Fibroblast of peridontal ligament (primary cell): ENCODE data around the gene DGAT2.
A peak's percentile ranks its signal among the peaks of the same experiment; 100 is the strongest.

Experiments used
- DNase-seq: peaks from one replicate; pipeline ENCODE4 v3.0.0-alpha.2; 2010; ENCODE audit errors: extremely low read depth

Gene DGAT2

DNA sequence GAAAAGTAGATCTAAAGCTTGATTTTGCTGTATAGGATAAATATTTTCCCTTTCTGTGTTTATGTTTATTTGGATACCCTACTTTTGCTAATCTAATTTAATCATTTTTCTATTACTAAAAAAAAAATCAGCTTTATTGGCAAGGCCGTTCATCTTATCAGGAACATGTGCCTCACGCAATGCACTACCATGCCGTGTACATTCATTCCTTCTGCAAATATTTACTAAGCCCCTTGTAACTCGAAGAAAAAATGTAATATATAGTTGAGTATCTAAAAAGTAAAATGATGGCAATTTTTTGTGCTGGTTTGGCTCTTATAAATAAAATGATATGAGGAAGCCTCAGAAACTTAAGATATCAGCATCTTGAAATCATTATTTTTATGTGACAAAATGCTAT is 55.4 kb downstream of the DGAT2 start:
- peak; percentile 11 for DNase-seq

DNA sequence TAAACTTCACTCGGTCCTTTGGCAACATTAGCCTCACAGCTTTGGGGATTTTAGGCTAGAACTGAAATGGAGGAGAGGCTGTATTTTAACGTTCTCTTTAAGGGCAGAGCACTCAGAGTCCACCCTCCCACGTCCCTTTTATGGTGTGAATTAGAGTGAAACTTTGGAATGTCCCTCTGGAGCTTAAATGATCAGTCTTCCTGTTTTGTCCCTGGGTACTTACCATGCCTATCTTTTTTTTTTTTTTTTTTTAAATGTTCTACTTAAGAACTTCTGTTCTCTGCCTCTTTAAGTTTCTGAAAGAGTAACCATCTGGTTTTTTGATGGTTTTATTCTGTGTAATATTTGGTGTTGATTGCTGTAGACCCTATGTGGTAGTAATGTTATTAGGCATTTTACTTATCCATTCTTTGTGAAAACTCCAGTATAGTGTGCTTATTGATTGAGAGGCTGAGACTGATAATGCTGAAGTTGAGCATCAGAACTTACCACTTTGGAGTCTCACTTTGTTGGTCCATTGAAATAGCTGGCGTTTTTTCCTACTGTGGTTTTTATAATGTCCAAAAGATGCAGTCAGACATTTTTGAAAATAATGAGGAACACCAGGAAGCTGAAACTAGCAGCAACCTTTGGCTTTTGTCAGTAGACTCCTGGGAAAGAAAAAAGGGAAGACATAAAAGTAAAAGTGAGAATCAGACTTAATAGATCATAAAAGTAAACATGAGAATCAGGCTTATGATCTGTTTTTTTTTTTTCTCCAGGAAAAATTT is 58.1 kb downstream of the DGAT2 start:
- peak; percentile 60 for DNase-seq

- DNase-seq: no peak
These were observed 59.0 kb downstream of the DGAT2 start for GRCh38 chr11:75827562-75827961.

DNA sequence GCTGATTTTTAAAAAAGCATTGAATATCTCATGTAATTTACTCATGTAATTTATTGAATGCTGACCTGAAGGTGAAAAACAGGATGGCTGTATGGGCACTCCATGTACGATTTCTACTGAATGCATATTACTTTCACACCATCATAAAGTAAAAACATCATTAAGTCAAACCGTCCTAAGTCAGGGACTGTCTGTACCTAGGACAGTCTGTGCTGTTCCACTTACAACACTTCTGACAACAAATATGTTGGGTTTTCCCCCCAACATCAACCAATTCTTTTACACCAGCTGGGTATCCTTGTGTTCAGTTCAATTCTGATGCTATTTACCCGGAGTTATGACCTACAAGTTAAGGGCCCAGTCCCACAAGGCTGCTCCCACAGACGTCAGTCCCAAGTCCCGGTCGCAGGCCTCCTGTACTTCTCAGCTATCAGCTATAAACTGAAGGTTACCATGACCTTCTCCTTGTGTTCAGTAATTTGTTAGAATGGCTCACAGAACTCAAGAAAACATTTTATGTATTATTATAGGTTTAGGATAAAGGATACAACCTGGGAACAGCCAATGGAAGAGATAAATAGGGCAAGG is 63.4 kb downstream of the DGAT2 start:
- no peak for DNase-seq

DNA sequence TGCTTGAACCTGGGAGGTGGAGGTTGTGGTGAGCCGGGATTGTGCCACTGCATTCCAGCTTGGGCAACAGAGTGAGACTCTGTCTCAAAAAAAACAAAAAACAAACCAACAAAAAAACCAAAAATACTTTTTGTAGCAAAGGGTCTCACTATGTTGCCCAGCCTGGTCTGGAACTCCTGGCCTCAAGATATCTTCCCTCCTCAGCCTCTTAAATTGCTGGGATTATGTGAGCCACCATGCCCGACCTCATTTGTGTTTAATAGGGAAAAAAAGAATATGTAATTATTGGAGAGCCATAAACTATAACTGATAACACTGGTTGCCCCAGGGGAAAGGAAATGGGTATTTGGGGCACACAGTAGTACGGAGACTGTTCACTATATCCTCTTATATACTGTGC is 66.2 kb downstream of the DGAT2 start:
- no peak for DNase-seq

GRCh38 chr11:75836417-75836816 is 67.8 kb downstream of the DGAT2 start:
- no peak for DNase-seq

GRCh38 chr11:75839851-75840250 is 71.3 kb downstream of the DGAT2 start:
- DNase-seq: peak; percentile 33

DNA sequence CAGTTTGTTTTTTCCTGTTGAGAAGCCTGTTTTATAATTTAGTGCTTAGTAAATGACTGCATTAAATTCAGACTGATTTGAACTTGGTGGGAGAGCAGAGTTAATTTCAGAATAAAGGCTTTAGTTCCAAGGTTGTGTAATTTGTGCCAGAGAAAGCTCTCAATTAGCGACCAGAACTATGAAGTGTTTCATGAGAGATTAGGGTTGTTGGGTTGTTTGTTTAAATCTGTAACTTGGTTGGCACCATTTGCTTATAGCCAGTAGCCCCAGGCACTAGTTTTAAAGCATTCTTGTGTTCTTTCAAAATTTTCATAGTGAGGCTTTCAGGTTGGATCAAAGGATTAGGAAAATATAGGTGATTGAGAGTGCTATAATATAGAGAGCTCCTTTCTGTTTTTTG is 71.9 kb downstream of the DGAT2 start:
- DNase-seq: no peak

DNA sequence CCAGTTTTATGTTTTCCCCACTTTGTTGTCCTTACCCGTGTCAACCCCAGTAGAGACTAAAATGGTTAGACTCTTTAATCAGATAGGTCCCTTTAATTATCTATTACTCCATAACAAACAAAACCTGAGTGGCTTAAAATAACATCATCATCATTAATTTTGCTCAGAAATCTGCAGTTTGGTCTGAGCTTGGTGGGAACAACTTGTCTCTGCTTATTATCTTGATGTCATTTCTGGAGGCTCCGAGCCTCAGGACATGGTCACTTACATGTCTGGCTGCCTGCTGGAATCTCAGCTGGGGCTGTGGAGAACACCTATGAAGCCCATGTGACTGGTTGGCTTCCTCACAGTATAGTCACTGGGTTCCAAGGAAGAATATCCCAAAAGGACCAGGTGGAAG is 73.2 kb downstream of the DGAT2 start:
- DNase-seq: no peak

GRCh38 chr11:75845324-75845723 is 76.7 kb downstream of the DGAT2 start:
- DNase-seq: no peak

DNA sequence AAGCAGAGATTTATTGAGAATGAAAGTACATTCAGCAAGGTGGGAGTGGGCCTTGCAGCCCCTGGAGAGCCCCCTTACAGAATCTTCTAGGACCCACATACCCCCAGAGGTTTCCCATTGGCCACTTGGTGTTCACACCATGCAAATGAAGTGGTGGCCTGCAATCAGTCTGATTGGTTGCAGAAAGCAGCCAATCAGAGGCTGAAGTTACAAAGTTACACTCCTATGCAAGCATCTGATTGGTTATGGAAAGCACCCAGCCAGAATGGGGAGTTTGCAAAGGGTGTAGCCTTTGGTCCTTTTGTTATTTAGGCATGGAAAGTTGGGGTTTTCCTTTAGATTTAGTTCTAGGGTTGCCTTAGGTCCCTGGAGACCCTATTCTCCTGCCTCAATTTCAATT is 81.3 kb downstream of the DGAT2 start:
- DNase-seq: no peak

- DNase-seq: peak; percentile 15
These were observed 82.2 kb downstream of the DGAT2 start for GRCh38 chr11:75850787-75851186.
